K562 (cell line): ENCODE results near the gene DAO. TPM values are rescaled to one million over a fixed set of nuclear protein-coding genes. Genes with fewer than 3 reads are reported as not detected.

Source experiments
- ATAC-seq: fragments of 200-7000 bp; cut with Tn5 transposase; 3 replicates; pipeline ENCODE4 v1.9.1; 2020; ENCODE audit warnings: moderate library complexity
- BruUV-seq: library from RNA; stranded (reverse); fragments of 400-500 nt; replicated peaks from 2 replicates; lab custom pipeline; 2021; lab: Mats Ljungman, UMichigan
- CTCF ChIA-PET: fragments of 300-600 bp; formaldehyde crosslinking; extraction: SDS; loops from one replicate; lab custom pipeline; 2021; ENCODE audit warnings: low intra/inter-chr PET ratio; lab: Yijun Ruan, JAX
- POLR2A ChIA-PET: fragments of 300-600, 350-650 bp; sonication (Branson Sonifier 250); formaldehyde crosslinking; extraction: SDS; loops from one replicate; lab custom pipeline; 2021; ENCODE audit warnings: antibody characterized with exemption, inconsistent platforms; lab: Yijun Ruan, JAX
- DNase-seq, 4 experiments: peaks; one replicate each; pipeline versions ENCODE4 v3.0.0 to v3.0.0-alpha.2; 2011 to 2018; ENCODE audit warnings: low spot score in 3 of 4, mixed read lengths in 3 of 4; ENCODE audit errors: extremely low read depth in 1 of 4
- FAIRE-seq: peaks from 2 replicates; lab custom pipeline; 2011; peaks lifted over from hg19 to GRCh38; lab: Jason Lieb, UNC
- H2AFZ ChIP-seq: 2 replicates; pipeline ENCODE4 v1.6.0; 2011; ENCODE audit warnings: low read depth, low read length, control low read depth, inconsistent platforms
- H3K27ac ChIP-seq: fragments of 200-600 bp; 3 replicates; pipeline ENCODE4 v1.8.0; 2011; ENCODE audit warnings: low read depth, mild to moderate bottlenecking, control low read depth, inconsistent platforms, low read length, moderate library complexity, mixed read lengths; ENCODE audit errors: extremely low read depth
- H3K27me3 ChIP-seq, 2 experiments: fragments of 300-600 bp in 1 of 2; 2 replicates in 1 of 2; 3 replicates in 1 of 2; pipeline versions ENCODE4 v1.6.0 to v1.8.0; 2011; ENCODE audit warnings: inconsistent platforms in 2 of 2, low read length in 2 of 2, mild to moderate bottlenecking in 1 of 2, mixed read lengths in 1 of 2, moderate library complexity in 1 of 2; ENCODE audit not compliant: control insufficient read depth in 2 of 2, insufficient read depth in 2 of 2
- H3K36me3 ChIP-seq: fragments of 300-600 bp; 3 replicates; pipeline ENCODE4 v1.8.0; 2011; ENCODE audit warnings: mild to moderate bottlenecking, low read length, inconsistent platforms; ENCODE audit not compliant: control insufficient read depth, insufficient read depth
- H3K4me1 ChIP-seq, 2 experiments: fragments of 200-600 bp in 1 of 2; replicated peaks in 1 of 2; 2 replicates in 1 of 2; 3 replicates in 1 of 2; pipeline versions ENCODE4 v1.5.1 to v1.8.0; 2011; ENCODE audit warnings: inconsistent platforms in 2 of 2, low read length in 2 of 2, mild to moderate bottlenecking in 1 of 2, mixed read lengths in 1 of 2, moderate library complexity in 1 of 2; ENCODE audit not compliant: control insufficient read depth in 2 of 2, insufficient read depth in 2 of 2
- H3K4me2 ChIP-seq: 2 replicates; pipeline ENCODE4 v1.6.1; 2011; ENCODE audit warnings: low read length, control low read depth, inconsistent platforms, mixed read lengths; ENCODE audit not compliant: insufficient read depth
- H3K4me3 ChIP-seq: fragments of 200-600 bp; sonication (generic), shearing (Covaris generic); 2 replicates; pipeline ENCODE4 v1.5.1; 2016; ENCODE audit warnings: control low read depth, inconsistent platforms
- H3K79me2 ChIP-seq: fragments of 200-600 bp; 3 replicates; pipeline ENCODE4 v1.8.0; 2011; ENCODE audit warnings: low read length, inconsistent platforms; ENCODE audit not compliant: control insufficient read depth, insufficient read depth
- H3K9ac ChIP-seq, 2 experiments: 2 replicates each; pipeline versions ENCODE4 v1.6.0 to v1.6.1; 2011; ENCODE audit warnings: low read depth in 2 of 2, low read length in 2 of 2, control low read depth in 1 of 2, inconsistent platforms in 1 of 2, mild to moderate bottlenecking in 1 of 2, mixed read lengths in 1 of 2; ENCODE audit not compliant: insufficient read depth in 1 of 2
- H3K9me1 ChIP-seq: one replicate; pipeline ENCODE4 v1.6.0; 2011; ENCODE audit warnings: inconsistent platforms, mild to moderate bottlenecking, low read length, moderate library complexity; ENCODE audit not compliant: control insufficient read depth, insufficient read depth
- H3K9me3 ChIP-seq: replicated peaks from 2 replicates; pipeline ENCODE4 v1.5.1; 2011; ENCODE audit warnings: low read depth, low read length, inconsistent platforms; ENCODE audit not compliant: control insufficient read depth, insufficient read depth
- H4K20me1 ChIP-seq: replicated peaks from 2 replicates; pipeline ENCODE4 v1.6.1; 2011; ENCODE audit warnings: low read length, inconsistent platforms, mixed read lengths; ENCODE audit not compliant: control insufficient read depth, insufficient read depth
- ELF1 ChIP-seq: fragments of 200-800 bp; sonication (Bioruptor generic); IDR thresholded peaks from 2 replicates; pipeline ENCODE4 v1.6.1; 2016; ENCODE audit warnings: missing genetic modification characterization, missing compliant biosample characterization
- HNRNPUL1 ChIP-seq: fragments of 200-400 bp; formaldehyde crosslinking; IDR thresholded peaks from 2 replicates; pipeline ENCODE4 v1.6.1; 2017; ENCODE audit warnings: low read length
- OTX1 ChIP-seq: fragments of 450-650 bp; formaldehyde crosslinking; IDR thresholded peaks from 2 replicates; pipeline ENCODE4 v1.4.0; 2022; ENCODE audit warnings: mild to moderate bottlenecking
- TAF1 ChIP-seq: IDR thresholded peaks from 2 replicates; pipeline ENCODE4 v1.6.1; 2011; ENCODE audit warnings: mild to moderate bottlenecking, low read length, moderate library complexity; ENCODE audit not compliant: insufficient read depth, control insufficient read depth, severe bottlenecking; ENCODE audit errors: extremely low read depth
- U2AF1 ChIP-seq: fragments of 200-400 bp; formaldehyde crosslinking; optimal IDR thresholded peaks from 2 replicates; pipeline ENCODE3; 2017; ENCODE audit warnings: mild to moderate bottlenecking, low read depth, low read length, moderate library complexity
- ZNF277 ChIP-seq: fragments of 250-450 bp; sonication (Bioruptor Pico); IDR thresholded peaks from 2 replicates; pipeline ENCODE4 v1.8.0; 2022; ENCODE audit warnings: inconsistent platforms, mild to moderate bottlenecking, moderate library complexity, borderline replicate concordance
- ZNF75A ChIP-seq: fragments of 450-650 bp; formaldehyde crosslinking; IDR thresholded peaks from 2 replicates; pipeline ENCODE4 v1.4.0; 2020; ENCODE audit warnings: mild to moderate bottlenecking
- WGBS: fragments of 100-300 bp; shearing (Covaris generic); methylation state at CpG from one replicate; pipeline ENCODE4 v1.1.6; 2016; ENCODE audit warnings: low coverage, mixed read lengths; ENCODE audit not compliant: insufficient coverage; ENCODE audit errors: missing lambda C conversion rate; 5-methylcytosine and 5-hydroxymethylcytosine counted together
- in situ Hi-C: fragments of 300-500 bp; cut with MboI; formaldehyde crosslinking; loops from 4 replicates; pipeline ENCODE4 v1.15.0; 2018; ENCODE audit warnings: inconsistent platforms, mixed read lengths
- intact Hi-C: fragments of 100-400 bp; cut with micrococcal nuclease; formaldehyde crosslinking; loops from 2 replicates; pipeline ENCODE4 v1.14.2; 2022
- polyA plus RNA-seq, 8 experiments: library from polyadenylated mRNA; depleted of rRNA in 4 of 8; stranded (reverse) in 5 of 8; unstranded in 3 of 8; fragments of >200 nt; fragmentation: Nextera tagmentation in 2 of 8; fragmentation: Illumina TruSeq in 1 of 8; extraction: Ambion mirVana in 2 of 8; extraction: Trizol in 1 of 8; gene quantifications; 2 replicates each; pipeline versions ENCODE4 v1.2.1 to v1.2.3, GENCODE V29; 2011 to 2014; ENCODE audit warnings: inconsistent platforms in 1 of 8, missing spikeins in 1 of 8
- total RNA-seq, 7 experiments: library from RNA; depleted of rRNA in 6 of 7; stranded (reverse); fragments of >200 nt in 6 of 7; fragmentation: Illumina TruSeq in 2 of 7; extraction: Trizol in 2 of 7; gene quantifications; 2 replicates each; pipeline versions ENCODE4 v1.2.1 to v1.2.3, GENCODE V29; 2011 to 2021; ENCODE audit warnings: low replicate concordance in 1 of 7

DAO gene
- total and polyA plus RNA-seq, 9 of the 15 experiments (the other 6 are each of a cell fraction or from before 2014, with no cell fraction given) = not detected

- WGBS = 2% methylated on average over 7 of the region's 7 CpGs
- H3K9me3 ChIP-seq = no peaks in the 10 kb centered on the region
- H3K4me2 ChIP-seq = no peak overlapping the region
- in situ Hi-C loops = no loop called here
- H3K9me1 ChIP-seq = no peaks in the 10 kb centered on the region
- DNase-seq (no peak), ATAC-seq (no peak), FAIRE-seq (no peak)
- H3K4me1 ChIP-seq = no peaks in the 10 kb centered on the region
- no TSS peak for BruUV-seq
- peaks cover 4% of the 10 kb centered on the region; the same call in 1 of the 2 replicates for H4K20me1 ChIP-seq
- intact Hi-C loops = no loop called here
- CTCF ChIA-PET = no interaction called here
- TF ChIP-seq TAF1 (no peak), HNRNPUL1 (no peak), U2AF1 (no peak), OTX1 (no peak), ZNF75A (CRISPR knock-in tag) (no peak), ELF1 (no peak), ZNF277 (no peak)
- H3K27me3 ChIP-seq = peaks cover 25 to 55% of the 10 kb centered on the region in 2 experiments
- no peak overlapping the region for H3K4me3 ChIP-seq
- no peaks in the 10 kb centered on the region for H3K79me2 ChIP-seq
- H3K27ac ChIP-seq = no peak overlapping the region
- POLR2A ChIA-PET = interaction anchor here (1.0 kb wide), 1 partner anchor 47 kb away, joined by 3 read pairs; no protein-coding TSS in a partner anchor
- H2AFZ ChIP-seq = no peak overlapping the region
- H3K9ac ChIP-seq = no peak overlapping the region
- no peaks in the 10 kb centered on the region for H3K36me3 ChIP-seq
Observed at GRCh38 chr12:108935159-108935763, 55.4 kb downstream of the DAO start.
